ENCODE results near the gene CALML5. TPM values are rescaled to one million over a fixed set of nuclear protein-coding genes. Genes with fewer than 3 reads are reported as not detected.

CALML5 gene
- total RNA-seq, 1 experiment from 2014 or later = not detected

GRCh38 chr10:5545011-5545410, 45.6 kb upstream of the CALML5 start:
- CTCF ChIA-PET = no interaction called here
- H3K9me3 Mint-ChIP-seq = peaks cover 32% of the 10 kb centered on the region
- H3K4me1 Mint-ChIP-seq = no peaks in the 10 kb centered on the region
- DNase-seq (ENCODE audit: low spot score) = peak; percentile 2
- no peaks in the 10 kb centered on the region for H3K27me3 Mint-ChIP-seq (ENCODE audit: low read depth)
- POLR2A ChIA-PET = no interaction called here
- no peak overlapping the region for H3K4me3 Mint-ChIP-seq
- peaks cover 16% of the 10 kb centered on the region for H3K36me3 Mint-ChIP-seq
- TF ChIP-seq NR1H2 (CRISPR knock-in tag; IDR thresholded peaks at IDR 0.05) = no peak
- TF ChIP-seq, protein P1, sequence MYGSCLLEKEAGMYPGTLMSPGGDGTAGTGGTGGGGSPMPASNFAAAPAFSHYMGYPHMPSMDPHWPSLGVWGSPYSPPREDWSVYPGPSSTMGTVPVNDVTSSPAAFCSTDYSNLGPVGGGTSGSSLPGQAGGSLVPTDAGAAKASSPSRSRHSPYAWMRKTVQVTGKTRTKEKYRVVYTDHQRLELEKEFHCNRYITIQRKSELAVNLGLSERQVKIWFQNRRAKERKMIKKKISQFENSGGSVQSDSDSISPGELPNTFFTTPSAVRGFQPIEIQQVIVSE (CRISPR knock-in tag; IDR thresholded peaks at IDR 0.05; ENCODE audit: borderline replicate concordance) = no peak
- TF ChIP-seq, protein P2, sequence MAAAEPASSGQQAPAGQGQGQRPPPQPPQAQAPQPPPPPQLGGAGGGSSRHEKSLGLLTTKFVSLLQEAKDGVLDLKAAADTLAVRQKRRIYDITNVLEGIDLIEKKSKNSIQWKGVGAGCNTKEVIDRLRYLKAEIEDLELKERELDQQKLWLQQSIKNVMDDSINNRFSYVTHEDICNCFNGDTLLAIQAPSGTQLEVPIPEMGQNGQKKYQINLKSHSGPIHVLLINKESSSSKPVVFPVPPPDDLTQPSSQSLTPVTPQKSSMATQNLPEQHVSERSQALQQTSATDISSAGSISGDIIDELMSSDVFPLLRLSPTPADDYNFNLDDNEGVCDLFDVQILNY (CRISPR knock-in tag; IDR thresholded peaks at IDR 0.05) = no peak
- no peak for TF ChIP-seq NR2C2 (CRISPR knock-in tag; IDR thresholded peaks at IDR 0.05)
- TF ChIP-seq ZNF263 (CRISPR knock-in tag; IDR thresholded peaks at IDR 0.05; ENCODE audit: low read depth) = no peak
- no peak for TF ChIP-seq JUN (CRISPR knock-in tag; IDR thresholded peaks at IDR 0.05)
- TF ChIP-seq GABPB1 (CRISPR knock-in tag; IDR thresholded peaks at IDR 0.05) = no peak
- no peak for TF ChIP-seq ZNF396 (CRISPR knock-in tag; IDR thresholded peaks at IDR 0.05; ENCODE audit: borderline replicate concordance)
- TF ChIP-seq IRF2 (CRISPR knock-in tag; IDR thresholded peaks at IDR 0.05; ENCODE audit: borderline replicate concordance, low read depth) = no peak
- TF ChIP-seq RELA (CRISPR knock-in tag; IDR thresholded peaks at IDR 0.05; ENCODE audit: borderline replicate concordance) = no peak
- TF ChIP-seq MXD4 (CRISPR knock-in tag; IDR thresholded peaks at IDR 0.05; ENCODE audit: borderline replicate concordance) = no peak
- TF ChIP-seq, protein P3, sequence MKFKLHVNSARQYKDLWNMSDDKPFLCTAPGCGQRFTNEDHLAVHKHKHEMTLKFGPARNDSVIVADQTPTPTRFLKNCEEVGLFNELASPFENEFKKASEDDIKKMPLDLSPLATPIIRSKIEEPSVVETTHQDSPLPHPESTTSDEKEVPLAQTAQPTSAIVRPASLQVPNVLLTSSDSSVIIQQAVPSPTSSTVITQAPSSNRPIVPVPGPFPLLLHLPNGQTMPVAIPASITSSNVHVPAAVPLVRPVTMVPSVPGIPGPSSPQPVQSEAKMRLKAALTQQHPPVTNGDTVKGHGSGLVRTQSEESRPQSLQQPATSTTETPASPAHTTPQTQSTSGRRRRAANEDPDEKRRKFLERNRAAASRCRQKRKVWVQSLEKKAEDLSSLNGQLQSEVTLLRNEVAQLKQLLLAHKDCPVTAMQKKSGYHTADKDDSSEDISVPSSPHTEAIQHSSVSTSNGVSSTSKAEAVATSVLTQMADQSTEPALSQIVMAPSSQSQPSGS (CRISPR knock-in tag; IDR thresholded peaks at IDR 0.05; ENCODE audit: borderline replicate concordance, low read depth) = no peak
- no peak for TF ChIP-seq ZNF219 (CRISPR knock-in tag; IDR thresholded peaks at IDR 0.05; ENCODE audit: borderline replicate concordance)
- TF ChIP-seq MAX (CRISPR knock-in tag; IDR thresholded peaks at IDR 0.05) = no peak
- TF ChIP-seq ELF4 (CRISPR knock-in tag; IDR thresholded peaks at IDR 0.05; ENCODE audit: low read depth) = no peak
- TF ChIP-seq TCF7 (CRISPR knock-in tag; IDR thresholded peaks at IDR 0.05; ENCODE audit: low read depth) = no peak
- no peak for TF ChIP-seq OVOL2 (CRISPR knock-in tag; IDR thresholded peaks at IDR 0.05; ENCODE audit: borderline replicate concordance)
- no peak for TF ChIP-seq ETV6 (CRISPR knock-in tag; IDR thresholded peaks at IDR 0.05)
- TF ChIP-seq, protein P4, sequence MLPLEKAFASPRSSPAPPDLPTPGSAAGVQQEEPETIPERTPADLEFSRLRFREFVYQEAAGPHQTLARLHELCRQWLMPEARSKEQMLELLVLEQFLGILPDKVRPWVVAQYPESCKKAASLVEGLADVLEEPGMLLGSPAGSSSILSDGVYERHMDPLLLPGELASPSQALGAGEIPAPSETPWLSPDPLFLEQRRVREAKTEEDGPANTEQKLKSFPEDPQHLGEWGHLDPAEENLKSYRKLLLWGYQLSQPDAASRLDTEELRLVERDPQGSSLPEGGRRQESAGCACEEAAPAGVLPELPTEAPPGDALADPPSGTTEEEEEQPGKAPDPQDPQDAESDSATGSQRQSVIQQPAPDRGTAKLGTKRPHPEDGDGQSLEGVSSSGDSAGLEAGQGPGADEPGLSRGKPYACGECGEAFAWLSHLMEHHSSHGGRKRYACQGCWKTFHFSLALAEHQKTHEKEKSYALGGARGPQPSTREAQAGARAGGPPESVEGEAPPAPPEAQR (CRISPR knock-in tag; IDR thresholded peaks at IDR 0.05) = no peak
- TF ChIP-seq, protein P5, sequence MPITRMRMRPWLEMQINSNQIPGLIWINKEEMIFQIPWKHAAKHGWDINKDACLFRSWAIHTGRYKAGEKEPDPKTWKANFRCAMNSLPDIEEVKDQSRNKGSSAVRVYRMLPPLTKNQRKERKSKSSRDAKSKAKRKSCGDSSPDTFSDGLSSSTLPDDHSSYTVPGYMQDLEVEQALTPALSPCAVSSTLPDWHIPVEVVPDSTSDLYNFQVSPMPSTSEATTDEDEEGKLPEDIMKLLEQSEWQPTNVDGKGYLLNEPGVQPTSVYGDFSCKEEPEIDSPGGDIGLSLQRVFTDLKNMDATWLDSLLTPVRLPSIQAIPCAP (CRISPR knock-in tag; IDR thresholded peaks at IDR 0.05) = no peak
- H3K27ac Mint-ChIP-seq = no peak overlapping the region
- ATAC-seq = no peak

GRCh38 chr10:5544216-5544805, 44.9 kb upstream of the CALML5 start:
- Mint-ChIP-seq H3K27me3 (ENCODE audit: low read depth) (no peaks in the 10 kb centered on the region), H3K9me3 (peaks cover 32% of the 10 kb centered on the region), H3K27ac (no peak overlapping the region), H3K36me3 (peaks cover 16% of the 10 kb centered on the region), H3K4me1 (no peaks in the 10 kb centered on the region), H3K4me3 (no peak overlapping the region)
- ChIA-PET CTCF (no interaction called here), POLR2A (no interaction called here)
- DNase-seq (ENCODE audit: low spot score) = peak; percentile 3
- no peak for ATAC-seq
- TF ChIP-seq SMAD4 (CRISPR knock-in tag; IDR thresholded peaks at IDR 0.05) (no peak), NR3C1 (CRISPR knock-in tag; conservative IDR thresholded peaks at IDR 0.05; ENCODE audit: low read depth) (no peak), GRHL2 (CRISPR knock-in tag; IDR thresholded peaks at IDR 0.05; ENCODE audit: insufficient replicate concordance, severe bottlenecking) (no peak), MAX (CRISPR knock-in tag; IDR thresholded peaks at IDR 0.05) (no peak), SMAD3 (CRISPR knock-in tag; IDR thresholded peaks at IDR 0.05; ENCODE audit: borderline replicate concordance) (no peak)
- TF ChIP-seq, protein P6, sequence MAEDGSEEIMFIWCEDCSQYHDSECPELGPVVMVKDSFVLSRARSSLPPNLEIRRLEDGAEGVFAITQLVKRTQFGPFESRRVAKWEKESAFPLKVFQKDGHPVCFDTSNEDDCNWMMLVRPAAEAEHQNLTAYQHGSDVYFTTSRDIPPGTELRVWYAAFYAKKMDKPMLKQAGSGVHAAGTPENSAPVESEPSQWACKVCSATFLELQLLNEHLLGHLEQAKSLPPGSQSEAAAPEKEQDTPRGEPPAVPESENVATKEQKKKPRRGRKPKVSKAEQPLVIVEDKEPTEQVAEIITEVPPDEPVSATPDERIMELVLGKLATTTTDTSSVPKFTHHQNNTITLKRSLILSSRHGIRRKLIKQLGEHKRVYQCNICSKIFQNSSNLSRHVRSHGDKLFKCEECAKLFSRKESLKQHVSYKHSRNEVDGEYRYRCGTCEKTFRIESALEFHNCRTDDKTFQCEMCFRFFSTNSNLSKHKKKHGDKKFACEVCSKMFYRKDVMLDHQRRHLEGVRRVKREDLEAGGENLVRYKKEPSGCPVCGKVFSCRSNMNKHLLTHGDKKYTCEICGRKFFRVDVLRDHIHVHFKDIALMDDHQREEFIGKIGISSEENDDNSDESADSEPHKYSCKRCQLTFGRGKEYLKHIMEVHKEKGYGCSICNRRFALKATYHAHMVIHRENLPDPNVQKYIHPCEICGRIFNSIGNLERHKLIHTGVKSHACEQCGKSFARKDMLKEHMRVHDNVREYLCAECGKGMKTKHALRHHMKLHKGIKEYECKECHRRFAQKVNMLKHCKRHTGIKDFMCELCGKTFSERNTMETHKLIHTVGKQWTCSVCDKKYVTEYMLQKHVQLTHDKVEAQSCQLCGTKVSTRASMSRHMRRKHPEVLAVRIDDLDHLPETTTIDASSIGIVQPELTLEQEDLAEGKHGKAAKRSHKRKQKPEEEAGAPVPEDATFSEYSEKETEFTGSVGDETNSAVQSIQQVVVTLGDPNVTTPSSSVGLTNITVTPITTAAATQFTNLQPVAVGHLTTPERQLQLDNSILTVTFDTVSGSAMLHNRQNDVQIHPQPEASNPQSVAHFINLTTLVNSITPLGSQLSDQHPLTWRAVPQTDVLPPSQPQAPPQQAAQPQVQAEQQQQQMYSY (CRISPR knock-in tag; IDR thresholded peaks at IDR 0.05) = no peak

Data from WTC11 (cell line).